ENCODE measurements around the gene PTPN4.

DNA sequence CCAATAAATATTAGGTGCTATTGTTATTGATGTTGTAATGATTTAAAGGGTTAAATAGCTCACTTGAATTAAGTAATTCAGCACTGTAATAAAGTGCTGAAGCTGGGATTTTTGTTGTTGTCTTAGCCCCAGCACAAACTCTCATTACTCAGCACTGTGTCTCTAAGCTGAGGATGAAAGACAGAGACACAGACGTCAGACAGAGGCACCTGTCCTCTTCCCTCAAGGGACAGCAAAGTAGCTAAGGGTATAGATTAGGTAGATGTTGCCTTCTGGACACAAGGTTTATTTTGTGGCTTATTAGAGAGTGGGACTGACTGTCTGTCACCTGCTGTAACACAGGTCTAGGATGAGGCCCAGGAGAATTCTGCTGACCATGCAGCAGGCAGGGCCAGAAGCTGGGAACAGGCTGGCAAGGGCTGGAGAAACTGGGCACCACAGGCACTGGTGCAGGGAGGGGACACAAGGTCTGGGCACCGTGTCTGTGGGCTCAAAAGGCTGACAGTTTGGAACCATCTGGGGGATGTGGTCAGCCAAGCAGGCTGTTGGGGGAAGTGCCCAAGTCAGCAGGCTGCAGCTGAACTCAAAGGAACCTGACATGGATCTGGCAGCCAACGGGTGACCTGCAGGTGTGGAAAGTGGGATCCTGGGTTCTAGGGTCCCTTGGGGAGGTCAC, 20.0 kb upstream of the PTPN4 start:
- TF ChIP-seq, protein P1, sequence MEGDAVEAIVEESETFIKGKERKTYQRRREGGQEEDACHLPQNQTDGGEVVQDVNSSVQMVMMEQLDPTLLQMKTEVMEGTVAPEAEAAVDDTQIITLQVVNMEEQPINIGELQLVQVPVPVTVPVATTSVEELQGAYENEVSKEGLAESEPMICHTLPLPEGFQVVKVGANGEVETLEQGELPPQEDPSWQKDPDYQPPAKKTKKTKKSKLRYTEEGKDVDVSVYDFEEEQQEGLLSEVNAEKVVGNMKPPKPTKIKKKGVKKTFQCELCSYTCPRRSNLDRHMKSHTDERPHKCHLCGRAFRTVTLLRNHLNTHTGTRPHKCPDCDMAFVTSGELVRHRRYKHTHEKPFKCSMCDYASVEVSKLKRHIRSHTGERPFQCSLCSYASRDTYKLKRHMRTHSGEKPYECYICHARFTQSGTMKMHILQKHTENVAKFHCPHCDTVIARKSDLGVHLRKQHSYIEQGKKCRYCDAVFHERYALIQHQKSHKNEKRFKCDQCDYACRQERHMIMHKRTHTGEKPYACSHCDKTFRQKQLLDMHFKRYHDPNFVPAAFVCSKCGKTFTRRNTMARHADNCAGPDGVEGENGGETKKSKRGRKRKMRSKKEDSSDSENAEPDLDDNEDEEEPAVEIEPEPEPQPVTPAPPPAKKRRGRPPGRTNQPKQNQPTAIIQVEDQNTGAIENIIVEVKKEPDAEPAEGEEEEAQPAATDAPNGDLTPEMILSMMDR (conservative IDR thresholded peaks at IDR 0.05), result no peak
- no peak for TF ChIP-seq EZH2 (IDR thresholded peaks at IDR 0.05; ENCODE audit: low read depth)

Data from PC-9 (cell line).